B cell (primary cell): Measurements from ENCODE around the gene PRR11. TPM values are rescaled to one million over a fixed set of nuclear protein-coding genes. Genes with fewer than 3 reads are reported as not detected.
"Not testable (repeated sequence)": the region's sequence is repeated elsewhere in the genome, so short reads cannot be mapped to it uniquely, and the experiment has no call there.

Source experiments
- ATAC-seq: fragments of 200-7000 bp; cut with Tn5 transposase; one replicate; pipeline ENCODE4 v1.10.0; 2021; ENCODE audit warnings: low read depth, mild to moderate bottlenecking, moderate number of reproducible peaks, moderate library complexity
- CTCF ChIA-PET: fragments of 350-600 bp; sonication (Branson Sonifier 250); formaldehyde crosslinking; loops from one replicate; lab custom pipeline; 2021; ENCODE audit warnings: antibody characterized with exemption, inconsistent platforms; lab: Charles Lee
- POLR2A ChIA-PET: fragments of 350-600 bp; sonication (Branson Sonifier 250); formaldehyde crosslinking; loops from one replicate; lab custom pipeline; 2021; ENCODE audit warnings: antibody characterized with exemption; lab: Charles Lee
- DNase-seq: peaks from one replicate; pipeline ENCODE4 v3.0.0; 2013
- H2AFZ ChIP-seq: 2 replicates; pipeline ENCODE4 v1.6.1; 2012; ENCODE audit warnings: mild to moderate bottlenecking, low read depth, low read length; ENCODE audit not compliant: insufficient read depth, poor library complexity, severe bottlenecking
- H3K27ac ChIP-seq, 2 donors: 1 replicate in 1 of 2; 2 replicates in 1 of 2; pipeline ENCODE4 v1.5.1; 2012 to 2013; ENCODE audit warnings: low read length in 2 of 2, mild to moderate bottlenecking in 2 of 2, moderate library complexity in 1 of 2
- H3K27me3 ChIP-seq, 4 experiments: fragments of 200-600 bp in 1 of 4; sonication (generic) in 1 of 4; replicated peaks in 1 of 4; 1 replicate in 2 of 4; 2 replicates in 2 of 4; pipeline versions ENCODE4 v1.6.1 to v1.7.0; 2013 to 2016; ENCODE audit warnings: low read length in 3 of 4, mild to moderate bottlenecking in 2 of 4, mixed read lengths in 1 of 4, moderate library complexity in 1 of 4; ENCODE audit not compliant: insufficient read depth in 4 of 4, control insufficient read depth in 3 of 4; ENCODE audit errors: control extremely low read depth in 1 of 4
- H3K36me3 ChIP-seq, 2 experiments: replicated peaks in 1 of 2; 1 replicate in 1 of 2; 2 replicates in 1 of 2; pipeline versions ENCODE4 v1.6.1 to v1.7.1; 2013; ENCODE audit warnings: low read length in 1 of 2; ENCODE audit not compliant: insufficient read depth in 2 of 2, control insufficient read depth in 1 of 2; ENCODE audit errors: control extremely low read depth in 1 of 2, extremely low read depth in 1 of 2
- H3K4me1 ChIP-seq, 2 donors: fragments of 200-600 bp in 1 of 2; sonication (generic) in 1 of 2; 1 replicate in 1 of 2; 2 replicates in 1 of 2; pipeline versions ENCODE4 v1.5.1 to v1.6.1; 2013 to 2017; ENCODE audit warnings: low read length in 2 of 2; ENCODE audit not compliant: control insufficient read depth in 2 of 2, insufficient read depth in 2 of 2
- H3K4me2 ChIP-seq: replicated peaks from 2 replicates; pipeline ENCODE3; 2012; ENCODE audit warnings: mild to moderate bottlenecking, low read depth, low read length; ENCODE audit not compliant: poor library complexity, severe bottlenecking
- H3K4me3 ChIP-seq, 5 experiments: fragments of 200-600 bp in 1 of 5; sonication (generic) in 1 of 5; 1 replicate in 3 of 5; 2 replicates in 2 of 5; pipeline versions ENCODE4 v1.5.1 to v1.7.0; 2011 to 2016; ENCODE audit warnings: low read length in 4 of 5, mild to moderate bottlenecking in 4 of 5, low read depth in 2 of 5, control low read depth in 1 of 5, moderate library complexity in 1 of 5; ENCODE audit not compliant: insufficient read depth in 1 of 5; ENCODE audit errors: control extremely low read depth in 1 of 5, extremely low read depth in 1 of 5
- H3K79me2 ChIP-seq: fragments of 200-600 bp; sonication (generic); one replicate; pipeline ENCODE4 v1.6.0; 2016; ENCODE audit warnings: low read length; ENCODE audit not compliant: control insufficient read depth, insufficient read depth
- H3K9ac ChIP-seq: fragments of 200-600 bp; sonication (generic); 2 replicates; pipeline ENCODE4 v1.6.1; 2017; ENCODE audit warnings: mild to moderate bottlenecking, low read length, moderate library complexity
- H3K9me3 ChIP-seq, 3 donors: one replicate each; pipeline versions ENCODE4 v1.6.1 to v1.7.1; 2013; ENCODE audit warnings: low read length in 2 of 3; ENCODE audit not compliant: control insufficient read depth in 2 of 3, insufficient read depth in 1 of 3; ENCODE audit errors: control extremely low read depth in 1 of 3
- H4K20me1 ChIP-seq: 2 replicates; pipeline ENCODE4 v1.6.0; 2012; ENCODE audit warnings: mild to moderate bottlenecking, low read length; ENCODE audit not compliant: insufficient read depth, control insufficient read depth, poor library complexity, severe bottlenecking
- H3K27ac Mint-ChIP-seq: one replicate; pipeline ENCODE4 v1.8.0; 2021; ENCODE audit warnings: mixed read lengths
- H3K27me3 Mint-ChIP-seq: one replicate; pipeline ENCODE4 v1.8.0; 2021; ENCODE audit warnings: mixed read lengths
- H3K4me1 Mint-ChIP-seq: one replicate; pipeline ENCODE4 v1.8.0; 2021; ENCODE audit warnings: mixed read lengths
- H3K4me3 Mint-ChIP-seq: one replicate; pipeline ENCODE4 v1.8.0; 2021; ENCODE audit warnings: mixed read lengths
- H3K9me3 Mint-ChIP-seq: one replicate; pipeline ENCODE4 v1.8.0; 2022; ENCODE audit warnings: mixed read lengths; ENCODE audit not compliant: insufficient read depth
- EZH2 ChIP-seq: IDR thresholded peaks from 2 replicates; pipeline ENCODE4 v1.6.1; 2012; ENCODE audit warnings: borderline replicate concordance, low read depth, mild to moderate bottlenecking, moderate library complexity, low read length; ENCODE audit not compliant: insufficient read depth, poor library complexity, severe bottlenecking
- WGBS: methylation state at CpG from one replicate; pipeline ENCODE4 v1.1.5; 2013; ENCODE audit warnings: missing lambda C conversion rate; ENCODE audit not compliant: insufficient coverage; 5-methylcytosine and 5-hydroxymethylcytosine counted together
- intact Hi-C: fragments of 100-400 bp; cut with micrococcal nuclease; formaldehyde crosslinking; loops from one replicate; pipeline ENCODE4 v1.10.0; 2022
- polyA plus RNA-seq: library from polyadenylated mRNA; depleted of rRNA; stranded (reverse); fragments of >200 nt; gene quantifications from 2 replicates; pipeline ENCODE4 v1.2.3, GENCODE V29; 2012
- total RNA-seq, 2 donors: library from RNA; stranded (reverse); fragments of 120-200 nt in 1 of 2; gene quantifications; 1 replicate in 1 of 2; 2 replicates in 1 of 2; pipeline versions ENCODE4 v1.2.3 to v1.2.4, GENCODE V29; 2013 to 2022
- TF ChIP-seq, protein P1 (sequence below): fragments of 200-600 bp; IDR thresholded peaks from one replicate; pipeline ENCODE4 v1.8.0; 2022; ENCODE audit warnings: antibody characterized with exemption, mild to moderate bottlenecking

Gene PRR11
- total and polyA plus RNA-seq, 2 donors (not counting 1 experiment from before 2014, with no cell fraction given): 1.2 to 1.5 TPM

DNA sequence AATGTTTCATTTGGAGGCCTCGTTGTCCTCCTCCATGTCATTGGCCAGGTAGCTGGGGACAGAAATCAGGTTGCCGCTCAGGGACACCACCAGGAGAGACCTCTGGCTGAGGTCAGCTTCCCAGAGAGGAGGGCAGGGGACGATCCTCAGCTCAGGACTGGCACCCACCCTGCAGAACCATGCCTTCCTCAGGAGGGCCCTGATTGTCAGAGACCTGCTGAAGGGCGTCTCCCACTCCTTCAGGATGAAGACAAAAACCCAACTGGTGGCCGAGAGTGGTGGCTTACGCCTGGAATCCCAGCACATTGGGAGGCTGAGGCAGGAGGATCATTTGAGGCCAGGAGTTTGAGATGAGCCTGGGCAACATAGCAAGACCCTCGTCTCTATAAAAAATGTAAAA lies 19.5 kb downstream of the PRR11 start:
- Histone ChIP-seq H3K79me2 (no peaks in the 10 kb centered on the region), H3K4me2 (no peak overlapping the region), H2AFZ (no peak overlapping the region), H3K4me3 (no peak overlapping the region), H3K27ac (no peak overlapping the region), H3K9ac (no peak overlapping the region), H3K27me3 (no peaks in the 10 kb centered on the region), H3K4me1 (no peaks in the 10 kb centered on the region), H4K20me1 (no peaks in the 10 kb centered on the region), H3K36me3 (no peaks in the 10 kb centered on the region), H3K9me3 (peaks cover 0 to 7% (median 0%) of the 10 kb centered on the region in 3 donors)
- no peak for TF ChIP-seq EZH2
- TF ChIP-seq, protein P1, sequence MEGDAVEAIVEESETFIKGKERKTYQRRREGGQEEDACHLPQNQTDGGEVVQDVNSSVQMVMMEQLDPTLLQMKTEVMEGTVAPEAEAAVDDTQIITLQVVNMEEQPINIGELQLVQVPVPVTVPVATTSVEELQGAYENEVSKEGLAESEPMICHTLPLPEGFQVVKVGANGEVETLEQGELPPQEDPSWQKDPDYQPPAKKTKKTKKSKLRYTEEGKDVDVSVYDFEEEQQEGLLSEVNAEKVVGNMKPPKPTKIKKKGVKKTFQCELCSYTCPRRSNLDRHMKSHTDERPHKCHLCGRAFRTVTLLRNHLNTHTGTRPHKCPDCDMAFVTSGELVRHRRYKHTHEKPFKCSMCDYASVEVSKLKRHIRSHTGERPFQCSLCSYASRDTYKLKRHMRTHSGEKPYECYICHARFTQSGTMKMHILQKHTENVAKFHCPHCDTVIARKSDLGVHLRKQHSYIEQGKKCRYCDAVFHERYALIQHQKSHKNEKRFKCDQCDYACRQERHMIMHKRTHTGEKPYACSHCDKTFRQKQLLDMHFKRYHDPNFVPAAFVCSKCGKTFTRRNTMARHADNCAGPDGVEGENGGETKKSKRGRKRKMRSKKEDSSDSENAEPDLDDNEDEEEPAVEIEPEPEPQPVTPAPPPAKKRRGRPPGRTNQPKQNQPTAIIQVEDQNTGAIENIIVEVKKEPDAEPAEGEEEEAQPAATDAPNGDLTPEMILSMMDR: no peak
- Mint-ChIP-seq H3K9me3 (no peaks in the 10 kb centered on the region), H3K27me3 (no peaks in the 10 kb centered on the region), H3K4me1 (peaks cover 2% of the 10 kb centered on the region), H3K4me3 (no peak overlapping the region), H3K27ac (no peak overlapping the region)
- ChIA-PET CTCF (no interaction called here), POLR2A (no interaction called here)
- intact Hi-C loops: no loop called here
- ATAC-seq: no peak
- WGBS: 96% methylated on average over 5 of the region's 7 CpGs
- DNase-seq: no peak

DNA sequence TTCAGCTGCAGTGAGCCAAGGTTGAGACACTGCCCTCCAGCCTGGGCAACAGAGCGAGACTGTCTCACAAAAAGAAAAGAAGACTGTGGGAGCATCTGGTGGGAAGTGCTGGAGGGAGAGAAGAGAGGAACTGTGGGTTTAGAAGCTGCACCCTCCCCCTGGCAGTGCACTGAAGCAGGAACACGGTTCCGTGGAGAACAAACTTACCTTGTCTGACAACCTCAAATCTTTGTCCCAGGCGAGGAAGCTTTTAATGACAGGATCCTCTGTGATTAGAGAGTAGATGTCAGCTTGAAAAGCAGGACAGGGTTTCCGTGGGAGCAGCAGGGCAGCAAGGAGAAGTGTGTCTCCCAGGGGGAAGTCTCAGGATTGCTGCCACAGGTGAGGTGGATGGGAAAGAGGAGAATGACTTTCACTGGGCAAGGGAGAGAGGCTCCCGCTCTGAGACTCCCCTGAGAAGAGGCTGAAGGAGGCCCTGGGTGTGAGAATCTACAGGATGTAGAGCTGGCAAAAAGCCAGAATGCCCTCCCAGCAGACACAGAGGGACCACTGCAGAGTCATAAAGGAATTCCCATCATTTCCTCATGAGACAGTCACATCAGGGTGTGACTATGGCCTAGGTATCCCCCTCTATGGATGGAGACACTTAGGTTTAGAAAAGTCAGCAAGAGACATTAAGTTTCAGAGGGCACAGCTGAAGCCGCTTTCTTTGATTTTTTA lies 22.9 kb downstream of the PRR11 start:
- WGBS: 87% methylated on average over 4 of the region's 7 CpGs
- H3K9ac ChIP-seq: no peak overlapping the region
- Mint-ChIP-seq H3K4me3 (no peak overlapping the region), H3K27ac (no peak overlapping the region), H3K4me1 (peaks cover 2% of the 10 kb centered on the region), H3K9me3 (no peaks in the 10 kb centered on the region), H3K27me3 (no peaks in the 10 kb centered on the region)
- no peak overlapping the region for H3K4me3 ChIP-seq
- H3K36me3 ChIP-seq: no peaks in the 10 kb centered on the region
- TF ChIP-seq EZH2: no peak
- TF ChIP-seq, protein P1: no peak
- no peak for ATAC-seq
- peaks cover 3% of the 10 kb centered on the region for H3K79me2 ChIP-seq
- H3K27me3 ChIP-seq: no peaks in the 10 kb centered on the region
- no peaks in the 10 kb centered on the region for H3K4me1 ChIP-seq
- CTCF ChIA-PET: no interaction called here
- H3K9me3 ChIP-seq: no peaks in the 10 kb centered on the region
- H3K4me2 ChIP-seq: no peak overlapping the region
- intact Hi-C loops: no loop called here
- H2AFZ ChIP-seq: no peak overlapping the region
- DNase-seq: no peak
- POLR2A ChIA-PET: no interaction called here
- H4K20me1 ChIP-seq: no peaks in the 10 kb centered on the region
- H3K27ac ChIP-seq: no peak overlapping the region

DNA sequence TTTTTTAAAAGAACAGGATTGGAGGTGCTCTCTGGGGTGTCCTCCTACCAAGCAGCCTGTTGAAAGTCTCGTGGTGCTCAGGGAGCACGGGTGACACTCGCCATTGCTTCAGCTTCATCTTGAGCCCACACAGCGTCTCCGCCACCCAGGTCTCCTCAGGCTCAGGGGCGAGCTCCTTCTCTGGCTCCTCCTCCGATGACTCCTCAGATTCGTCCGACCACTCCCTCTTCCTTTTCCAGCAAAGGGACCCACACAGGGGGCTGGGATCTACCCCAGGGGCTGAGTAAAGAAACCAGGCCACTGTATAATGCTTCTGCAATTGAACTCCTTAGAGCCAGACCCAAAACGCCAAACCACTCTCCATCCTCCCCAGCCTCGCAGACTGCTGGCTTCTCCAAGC lies 24.1 kb downstream of the PRR11 start:
- H3K27me3 Mint-ChIP-seq, POLR2A ChIA-PET, H3K9ac ChIP-seq, ATAC-seq, H3K36me3 ChIP-seq, H3K9me3 ChIP-seq, H3K4me1 Mint-ChIP-seq, DNase-seq, CTCF ChIA-PET, H3K4me1 ChIP-seq, H4K20me1 ChIP-seq, H3K27me3 ChIP-seq, H3K79me2 ChIP-seq, H3K4me2 ChIP-seq, H2AFZ ChIP-seq, H3K27ac Mint-ChIP-seq, H3K4me3 Mint-ChIP-seq, intact Hi-C loops, H3K4me3 ChIP-seq, H3K9me3 Mint-ChIP-seq, H3K27ac ChIP-seq: not testable (repeated sequence)
- WGBS: 98% methylated on average over 11 of the region's 11 CpGs
